Measurements from ENCODE around the gene OCA2.

- TF ChIP-seq, protein P1, sequence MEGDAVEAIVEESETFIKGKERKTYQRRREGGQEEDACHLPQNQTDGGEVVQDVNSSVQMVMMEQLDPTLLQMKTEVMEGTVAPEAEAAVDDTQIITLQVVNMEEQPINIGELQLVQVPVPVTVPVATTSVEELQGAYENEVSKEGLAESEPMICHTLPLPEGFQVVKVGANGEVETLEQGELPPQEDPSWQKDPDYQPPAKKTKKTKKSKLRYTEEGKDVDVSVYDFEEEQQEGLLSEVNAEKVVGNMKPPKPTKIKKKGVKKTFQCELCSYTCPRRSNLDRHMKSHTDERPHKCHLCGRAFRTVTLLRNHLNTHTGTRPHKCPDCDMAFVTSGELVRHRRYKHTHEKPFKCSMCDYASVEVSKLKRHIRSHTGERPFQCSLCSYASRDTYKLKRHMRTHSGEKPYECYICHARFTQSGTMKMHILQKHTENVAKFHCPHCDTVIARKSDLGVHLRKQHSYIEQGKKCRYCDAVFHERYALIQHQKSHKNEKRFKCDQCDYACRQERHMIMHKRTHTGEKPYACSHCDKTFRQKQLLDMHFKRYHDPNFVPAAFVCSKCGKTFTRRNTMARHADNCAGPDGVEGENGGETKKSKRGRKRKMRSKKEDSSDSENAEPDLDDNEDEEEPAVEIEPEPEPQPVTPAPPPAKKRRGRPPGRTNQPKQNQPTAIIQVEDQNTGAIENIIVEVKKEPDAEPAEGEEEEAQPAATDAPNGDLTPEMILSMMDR (IDR thresholded peaks at IDR 0.05; ENCODE audit: low read length), result no peak
- no peak for TF ChIP-seq EZH2 (IDR thresholded peaks at IDR 0.05; ENCODE audit: borderline replicate concordance, low read length)
Measured at GRCh38 chr15:27989427-27989826, 109.7 kb downstream of the OCA2 start.
